NCI-H1417 treated with DMSO at 0.1 percent for 48 hours (cell line): ENCODE results near the gene DDI1.

Source experiments
- DNase-seq: peaks from one replicate; lab custom pipeline; 2025; lab: John Stamatoyannopoulos, UW

DDI1 gene

GRCh38 chr11:104036588-104036987 is at the start of gene DDI1:
TSS of gene DDI1 (plus strand) at chr11:104036640. CDS start at chr11:104036823, 183 bp downstream.
- no peak for DNase-seq

DNA sequence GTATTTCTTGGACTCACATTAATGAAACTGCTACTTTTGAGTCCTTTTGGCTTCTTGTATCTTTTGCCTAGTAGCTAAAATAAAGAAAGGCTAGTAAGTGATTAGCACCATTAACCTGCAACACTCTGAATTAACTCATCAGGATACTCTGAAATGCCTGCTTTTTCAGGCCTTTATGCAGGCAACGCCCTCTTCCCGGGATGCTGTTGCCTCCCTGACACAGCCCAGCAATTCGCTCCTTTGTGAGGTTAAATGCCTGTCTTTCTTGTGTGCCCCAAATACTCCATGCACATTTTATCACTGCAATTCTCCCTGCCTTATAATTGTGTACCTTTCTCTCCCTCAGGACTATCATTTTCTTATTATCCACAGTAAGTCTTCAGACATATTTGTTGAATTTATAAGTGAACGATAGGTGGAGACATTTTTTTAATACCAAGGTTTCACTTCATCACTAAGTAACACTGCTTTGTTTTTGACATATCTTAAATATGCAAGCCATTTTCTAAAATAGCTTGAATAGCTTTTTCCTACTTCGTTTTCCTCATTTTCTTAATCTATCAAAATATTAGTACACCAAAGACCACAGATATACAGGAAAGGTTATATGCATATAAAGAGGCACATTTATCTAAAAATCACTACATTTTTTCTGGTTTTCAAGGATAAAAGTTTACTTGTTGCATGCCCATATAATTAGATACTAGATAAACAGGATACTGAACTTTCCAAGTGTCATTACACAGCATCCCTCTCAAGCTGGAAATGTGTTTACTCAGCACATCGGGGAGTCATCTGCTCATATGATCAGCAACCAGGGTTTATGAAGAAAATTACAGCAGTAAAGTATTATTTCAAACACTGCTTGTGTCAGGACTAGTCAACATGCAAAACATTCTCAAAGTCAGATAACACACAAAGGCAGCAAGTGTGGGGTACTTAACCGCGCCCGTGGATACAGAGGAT is 48.5 kb upstream of the DDI1 start:
- DNase-seq = no peak

DNA sequence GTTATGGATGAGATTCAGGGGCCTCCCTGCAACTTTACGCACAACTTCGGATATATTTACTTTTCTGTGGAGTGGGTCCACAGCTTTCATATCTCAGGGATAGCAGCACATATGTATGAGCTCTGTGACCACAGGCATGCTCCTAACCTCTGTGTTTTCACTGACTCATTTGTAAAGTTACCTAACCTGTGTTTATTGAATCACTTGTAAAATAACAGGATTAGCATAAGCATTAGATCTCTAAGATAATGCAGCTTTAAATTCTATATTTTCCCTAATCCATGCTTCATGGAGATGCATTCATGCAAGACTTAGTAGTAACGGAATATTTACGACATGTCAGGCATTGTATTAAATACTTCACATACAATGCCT is 47.9 kb upstream of the DDI1 start:
- no peak for DNase-seq

GRCh38 chr11:103993507-103993906 is 42.9 kb upstream of the DDI1 start:
- no peak for DNase-seq

GRCh38 chr11:103994094-103994493 is 42.3 kb upstream of the DDI1 start:
- no peak for DNase-seq

DNA sequence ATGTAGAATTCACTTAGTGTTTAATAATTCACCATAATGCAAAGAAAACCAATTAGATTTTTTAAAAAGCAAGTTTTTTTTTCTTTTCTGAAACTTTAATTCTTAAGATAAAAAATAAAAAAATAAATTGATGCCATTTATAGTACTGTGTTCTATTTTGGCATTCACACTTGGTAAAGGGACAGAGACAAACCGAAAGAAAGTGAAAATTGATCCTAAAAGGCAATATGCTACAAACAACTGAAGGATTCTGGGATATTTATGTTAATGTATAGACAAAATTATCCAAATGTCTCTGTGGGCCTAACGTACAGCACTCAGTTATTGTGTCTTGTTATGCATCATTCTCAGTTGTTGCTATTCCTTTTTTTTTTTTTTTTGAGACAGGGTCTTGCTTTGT is 41.9 kb upstream of the DDI1 start:
- no peak for DNase-seq

- DNase-seq = no peak
Observed at GRCh38 chr11:103995896-103996295, 40.5 kb upstream of the DDI1 start.

DNA sequence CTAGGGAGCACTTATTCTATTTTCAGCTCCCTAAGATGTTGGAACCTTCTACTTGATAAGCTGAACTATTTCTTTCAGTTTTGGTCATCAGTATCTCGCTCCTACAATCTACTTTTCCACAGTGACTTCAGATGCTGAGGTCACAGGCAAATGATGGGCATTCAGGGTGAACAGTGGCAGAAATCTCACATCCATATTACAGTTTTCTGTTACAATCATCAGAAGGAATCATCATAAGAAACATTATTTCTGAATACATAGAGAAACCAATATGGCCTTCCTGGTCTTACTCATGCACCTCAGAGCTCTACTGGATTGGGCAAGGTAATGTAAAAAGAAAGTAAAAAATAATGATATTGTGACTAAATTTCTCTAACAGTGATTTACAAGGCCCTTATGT is 39.4 kb upstream of the DDI1 start:
- DNase-seq = no peak

DNA sequence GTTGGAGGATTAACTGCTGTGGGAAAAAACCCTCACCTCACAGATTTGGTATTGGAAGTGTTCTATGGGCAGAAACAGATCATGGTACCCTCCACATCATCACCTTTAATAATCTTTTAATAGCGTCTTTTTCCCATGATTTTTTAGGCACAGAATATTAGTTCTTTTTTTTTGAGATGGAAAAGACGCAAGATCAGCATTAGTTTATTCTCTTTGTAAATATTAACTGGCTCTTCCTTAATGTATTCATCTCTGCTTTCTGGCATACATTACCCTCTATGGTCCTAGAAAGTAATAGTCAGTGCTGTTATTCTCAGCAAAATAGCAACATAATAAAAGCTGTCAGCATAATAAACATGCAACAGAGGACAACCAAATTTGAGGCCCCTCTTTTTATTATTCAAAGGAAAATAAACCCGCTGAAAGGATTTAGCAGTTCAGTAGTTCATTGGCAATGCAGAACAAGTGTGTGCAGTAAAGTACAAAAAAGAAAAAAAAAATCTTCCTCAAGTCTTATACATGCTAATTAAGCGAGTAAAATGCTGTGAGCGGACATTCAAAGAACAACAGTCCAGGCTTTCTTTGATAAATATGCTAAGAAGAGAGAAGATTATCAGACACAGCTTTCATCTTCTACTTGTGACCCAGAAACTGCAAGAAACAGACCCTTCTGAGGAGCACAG is 37.5 kb upstream of the DDI1 start:
- no peak for DNase-seq

GRCh38 chr11:104000798-104001197 is 35.6 kb upstream of the DDI1 start:
- DNase-seq = no peak

DNA sequence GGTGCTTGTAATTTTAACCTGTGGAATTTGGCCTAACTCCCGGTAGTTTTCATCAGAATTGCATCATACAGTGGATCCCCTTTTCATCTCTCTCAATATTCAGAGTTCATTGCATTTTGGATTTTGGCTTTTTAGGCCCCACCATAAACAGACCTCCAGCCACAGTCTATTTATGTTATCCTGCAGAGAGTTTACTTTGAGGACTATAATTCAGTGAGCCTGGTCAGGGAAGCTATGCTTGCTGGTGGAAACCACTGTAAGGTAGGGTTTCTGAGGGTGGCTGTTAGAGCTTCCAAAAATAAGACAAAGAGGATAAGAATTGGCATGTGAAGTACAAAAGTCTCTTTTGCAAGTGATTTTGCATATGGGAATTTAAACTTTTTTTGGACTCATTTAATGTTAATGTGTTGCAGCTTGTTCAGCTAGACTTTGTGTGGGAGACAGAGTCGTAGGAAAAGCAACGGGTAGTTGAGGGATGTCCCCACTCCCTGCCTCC is 34.8 kb upstream of the DDI1 start:
- no peak for DNase-seq

- DNase-seq = no peak
Observed at GRCh38 chr11:104003491-104003890, 32.9 kb upstream of the DDI1 start.

GRCh38 chr11:104005234-104005855 is 31.1 kb upstream of the DDI1 start:
- DNase-seq = no peak

DNA sequence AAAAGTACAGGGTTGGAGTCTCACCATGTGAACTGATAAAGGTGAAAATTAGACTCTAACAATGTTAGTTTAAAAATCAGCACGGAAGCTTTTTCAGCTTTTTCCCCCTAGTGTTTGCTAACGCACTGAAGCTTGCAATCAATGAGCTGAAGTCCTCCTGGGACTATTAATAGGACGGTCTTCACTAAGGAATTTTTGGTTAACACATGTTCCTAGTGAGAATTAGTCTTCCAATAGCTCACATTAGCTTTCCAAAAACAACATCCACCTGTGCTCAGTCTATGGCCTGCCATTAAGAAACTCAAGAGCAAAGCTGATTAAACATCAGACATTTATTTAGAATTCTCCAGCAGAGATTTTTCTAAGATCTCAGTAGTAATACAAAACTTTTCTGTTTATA is 26.7 kb upstream of the DDI1 start:
- no peak for DNase-seq

- DNase-seq = no peak
Observed at GRCh38 chr11:104011044-104011443, 25.4 kb upstream of the DDI1 start.

DNA sequence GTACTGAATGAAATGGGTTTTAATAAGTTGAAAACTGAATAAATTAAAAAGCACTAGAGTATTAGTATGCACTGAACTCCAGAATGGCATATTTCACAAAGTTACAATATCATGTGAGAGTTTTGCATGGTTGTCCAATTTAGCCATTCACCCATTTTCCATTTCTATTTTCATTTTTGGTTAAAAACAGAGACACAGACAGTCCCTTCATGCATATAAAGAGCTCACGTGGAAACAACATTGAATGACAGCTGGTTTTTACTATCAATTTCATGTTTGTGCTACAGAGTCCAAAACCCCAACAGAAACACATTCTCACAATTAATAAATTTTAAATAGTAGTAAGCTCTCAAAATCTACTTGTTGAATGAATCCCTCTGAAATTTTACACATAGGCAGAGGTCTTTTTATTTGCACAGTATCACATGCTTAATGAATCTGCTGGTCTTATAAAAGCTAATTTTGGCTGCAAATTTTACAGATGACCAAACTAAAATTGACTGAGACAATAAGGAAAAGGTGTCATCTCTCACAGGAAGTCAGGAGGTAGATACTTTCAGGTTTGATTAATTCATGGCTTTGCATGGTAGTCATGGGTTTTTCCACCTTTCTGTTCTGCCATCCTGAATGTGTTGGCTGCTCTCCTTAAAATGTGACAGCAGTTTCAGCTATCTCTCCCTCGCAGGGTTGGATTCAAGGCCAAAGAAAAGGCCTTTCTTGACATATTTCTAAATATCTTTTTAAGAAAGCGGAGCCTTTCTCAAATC is 20.6 kb upstream of the DDI1 start:
- no peak for DNase-seq

DNA sequence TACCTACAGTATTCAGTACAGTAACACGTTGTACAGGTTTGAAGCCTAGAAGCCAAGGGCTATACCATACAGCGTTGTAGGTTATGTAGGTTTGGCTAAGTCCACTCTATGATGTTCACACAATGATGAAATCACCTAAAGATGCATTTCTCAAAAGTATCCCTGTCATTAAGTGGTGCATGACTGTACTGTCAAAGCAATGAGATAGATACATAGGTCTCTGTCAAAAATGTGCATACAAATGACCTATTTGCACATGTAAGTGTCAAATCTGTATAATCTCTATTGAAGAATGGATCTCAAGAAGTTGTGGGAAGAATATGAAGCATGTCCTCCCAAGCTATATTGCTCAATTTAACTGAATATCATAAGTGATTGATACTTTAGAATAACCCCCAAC is 11.9 kb upstream of the DDI1 start:
- no peak for DNase-seq

GRCh38 chr11:104028476-104029263 is 7.8 kb upstream of the DDI1 start:
- no peak for DNase-seq

- DNase-seq = no peak
Observed at GRCh38 chr11:104033134-104033533, 3.3 kb upstream of the DDI1 start.

- no peak for DNase-seq
Observed at GRCh38 chr11:104033561-104033960, 2.9 kb upstream of the DDI1 start.

DNA sequence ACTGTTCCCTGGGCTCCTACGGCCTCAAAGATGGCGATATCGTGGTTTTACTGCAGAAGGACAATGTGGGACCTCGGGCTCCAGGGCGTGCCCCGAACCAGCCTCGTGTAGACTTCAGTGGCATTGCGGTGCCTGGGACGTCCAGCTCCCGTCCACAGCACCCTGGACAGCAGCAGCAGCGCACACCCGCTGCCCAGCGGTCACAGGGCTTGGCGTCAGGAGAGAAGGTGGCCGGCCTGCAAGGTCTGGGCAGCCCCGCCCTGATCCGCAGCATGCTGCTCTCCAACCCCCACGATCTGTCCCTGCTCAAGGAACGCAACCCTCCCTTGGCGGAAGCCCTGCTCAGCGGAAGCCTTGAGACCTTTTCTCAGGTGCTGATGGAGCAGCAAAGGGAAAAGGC is 555 bp downstream of the DDI1 start:
- DNase-seq = no peak
